CD4-positive, alpha-beta T cell treated with Interleukin-4 for 4 hours (primary cell): Measurements from ENCODE around the gene ABLIM2.
"Not testable (repeated sequence)": the region's sequence is repeated elsewhere in the genome, so short reads cannot be mapped to it uniquely, and the experiment has no call there.

Experiments
- DNase-seq: peaks from one replicate; pipeline ENCODE4 v3.0.0-alpha.2; 2020

ABLIM2 gene

GRCh38 chr4:7947927-7948326, 210.7 kb downstream of the ABLIM2 start:
- DNase-seq = peak; percentile 27

- DNase-seq = no peak
Measured at GRCh38 chr4:7945709-7946380, 212.8 kb downstream of the ABLIM2 start.

GRCh38 chr4:7944599-7945220, 213.9 kb downstream of the ABLIM2 start:
- no peak for DNase-seq

DNA sequence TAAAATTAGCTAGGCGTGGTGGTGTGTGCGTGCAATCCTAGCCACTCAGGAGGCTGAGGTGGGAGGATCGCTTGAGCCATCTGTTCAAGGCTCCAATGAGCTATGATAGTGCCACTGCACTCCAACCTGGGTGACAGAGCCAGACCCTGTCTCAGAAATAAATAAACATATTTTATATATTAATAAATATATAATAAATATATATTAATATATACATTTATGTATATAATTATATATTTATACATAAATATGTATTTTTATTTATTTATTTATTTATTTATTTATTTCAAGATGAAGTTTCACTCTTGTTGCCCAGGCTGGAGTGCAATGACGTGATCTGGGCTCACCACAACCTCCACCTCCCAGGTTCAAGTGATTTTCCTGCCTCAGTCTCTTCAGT, 214.9 kb downstream of the ABLIM2 start:
- not testable (repeated sequence) for DNase-seq

DNA sequence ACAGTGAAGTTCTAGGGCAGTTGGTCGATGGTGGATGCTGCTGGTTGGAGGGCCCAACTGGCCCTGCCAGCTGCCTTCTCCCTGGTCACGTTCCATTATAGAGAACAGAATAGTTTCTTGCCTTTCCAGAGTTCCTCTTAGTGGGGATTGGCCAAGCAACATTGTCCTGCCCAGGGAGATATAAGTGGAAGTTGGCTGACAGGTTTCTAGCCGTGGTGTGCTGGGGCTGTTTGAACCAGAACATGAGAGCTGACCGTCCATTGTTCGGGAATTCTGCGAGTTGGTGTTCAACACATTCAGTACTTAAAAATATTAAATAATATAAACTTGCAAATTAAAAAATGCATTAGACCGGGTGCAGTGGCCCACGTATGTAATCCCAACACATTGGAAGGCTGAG, 215.4 kb downstream of the ABLIM2 start:
- no peak for DNase-seq

DNA sequence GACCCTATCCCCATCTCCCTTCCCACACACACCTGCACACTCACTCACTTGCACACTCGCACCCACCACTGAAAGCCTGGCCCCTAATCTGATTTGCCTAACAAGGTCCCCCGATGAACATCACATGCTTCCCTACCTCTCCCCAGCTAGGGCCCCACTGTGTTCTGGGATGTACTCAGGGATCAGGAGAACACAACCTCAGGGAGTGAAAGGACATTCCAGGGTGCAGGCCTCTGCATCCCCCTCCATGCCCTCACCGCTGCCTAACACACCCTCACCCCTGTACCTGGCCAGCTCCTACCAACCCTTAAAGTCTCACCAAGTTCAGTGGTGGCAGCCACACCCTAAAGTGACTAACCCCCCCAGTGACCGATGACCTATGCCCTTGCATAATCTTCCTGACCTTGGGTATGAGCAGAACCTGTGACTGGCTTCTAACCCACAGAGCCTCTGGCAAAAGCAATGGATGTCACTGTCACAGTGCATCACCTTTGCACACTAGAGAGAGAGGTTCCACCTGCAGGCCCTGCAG, 216.6 kb downstream of the ABLIM2 start:
- DNase-seq = no peak

- no peak for DNase-seq
Measured at GRCh38 chr4:7941111-7941964, 217.3 kb downstream of the ABLIM2 start.

DNA sequence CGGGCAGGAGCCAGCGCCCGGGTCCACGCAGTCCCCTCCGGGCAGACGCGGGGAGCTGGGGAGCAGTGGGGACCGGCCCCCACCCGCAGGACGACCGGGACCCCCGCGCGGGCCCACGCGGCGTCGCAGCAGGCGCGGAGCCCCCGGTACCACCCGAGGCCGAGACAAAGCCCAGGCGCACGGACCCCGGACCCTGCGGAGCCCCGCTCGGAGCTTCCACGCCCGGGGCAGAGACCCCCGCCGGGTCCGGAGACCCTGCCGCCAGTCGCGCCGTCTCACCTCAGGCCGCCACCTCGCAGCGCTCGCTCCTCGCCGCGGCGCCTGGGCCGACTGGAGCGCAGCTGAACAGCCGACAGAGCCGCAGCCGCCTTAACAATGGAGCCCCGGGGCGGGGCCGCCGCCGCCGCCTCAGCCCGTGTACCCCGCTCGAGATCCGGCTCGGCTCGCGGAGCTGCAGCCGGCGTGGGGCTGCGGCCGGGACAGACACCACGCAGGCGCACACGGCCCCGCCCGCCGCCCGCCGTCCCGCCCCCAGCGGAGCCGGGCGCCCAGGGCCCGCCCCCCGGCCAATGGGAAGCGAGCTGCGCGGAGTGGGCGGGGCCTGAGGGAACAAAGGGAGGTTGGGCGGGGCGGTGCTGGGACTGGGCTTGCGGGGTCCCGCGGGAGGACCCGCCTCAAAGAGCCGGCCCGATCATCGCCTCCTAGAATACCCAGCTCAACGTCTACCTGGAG, 219.1 kb downstream of the ABLIM2 start, which contains the start of gene AFAP1:
Gene AFAP1 (minus strand): TSS at position 485 of the 732 bp plus-strand sequence. CDS start 67,783 bp downstream, outside the sequence.
- DNase-seq = peak; percentile 86

GRCh38 chr4:7938609-7939376, 219.8 kb downstream of the ABLIM2 start:
- DNase-seq = peak; percentile 19

DNA sequence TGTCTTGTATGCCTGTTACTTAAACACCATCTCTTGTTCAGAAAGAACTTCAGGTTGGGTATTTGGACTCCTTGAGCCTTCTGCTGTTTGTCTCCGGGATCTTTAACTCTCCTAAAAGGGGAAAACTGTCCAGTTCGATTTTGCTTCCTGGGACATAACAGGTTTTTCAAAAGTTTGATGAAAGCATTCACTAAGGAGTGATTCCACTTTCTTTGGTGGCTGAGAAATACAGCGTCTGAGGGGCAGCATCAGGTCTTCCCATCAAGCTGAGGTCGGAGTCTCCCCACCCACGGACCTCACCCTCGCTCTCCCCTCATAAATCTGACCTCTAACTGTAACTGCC, 220.4 kb downstream of the ABLIM2 start:
- DNase-seq = no peak

DNA sequence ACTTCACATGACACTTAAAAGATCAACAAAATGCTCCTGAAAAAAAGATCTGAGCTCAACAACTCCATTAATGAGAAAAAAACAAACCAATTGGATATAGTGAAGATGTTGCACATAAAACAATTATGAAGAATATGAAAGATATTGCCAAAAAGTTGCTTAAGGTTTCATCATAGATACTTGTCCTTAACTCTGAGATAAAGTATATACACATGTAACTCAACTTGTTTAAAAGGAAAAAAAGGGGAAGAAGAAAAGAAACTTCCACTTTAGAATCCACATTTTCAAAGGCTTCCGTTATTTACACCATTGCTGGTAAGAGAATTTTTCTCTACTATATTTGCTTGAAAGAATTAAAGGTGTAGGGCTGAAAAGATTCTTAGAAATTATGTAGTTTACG, 221.6 kb downstream of the ABLIM2 start:
- no peak for DNase-seq

GRCh38 chr4:7933651-7934510, 224.7 kb downstream of the ABLIM2 start:
- no peak for DNase-seq

DNA sequence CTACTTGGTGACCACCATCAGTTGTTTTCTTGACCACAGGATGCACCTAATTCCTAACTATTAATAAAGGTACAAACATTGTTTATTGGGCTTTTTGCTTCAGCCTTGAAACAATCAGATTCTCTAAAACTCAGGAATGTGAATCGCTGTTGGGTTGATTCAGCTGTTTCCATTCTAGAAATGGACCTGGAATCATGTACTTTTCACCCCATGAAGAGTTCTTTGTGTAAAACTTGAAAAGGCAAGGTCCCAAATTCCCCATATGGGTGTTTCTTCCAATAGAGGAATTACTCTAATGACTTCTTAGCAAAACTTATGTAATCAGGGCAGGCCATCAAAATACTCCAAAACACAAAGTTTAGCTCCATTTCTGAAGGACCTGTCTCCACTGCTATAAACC, 226.3 kb downstream of the ABLIM2 start:
- DNase-seq = no peak

DNA sequence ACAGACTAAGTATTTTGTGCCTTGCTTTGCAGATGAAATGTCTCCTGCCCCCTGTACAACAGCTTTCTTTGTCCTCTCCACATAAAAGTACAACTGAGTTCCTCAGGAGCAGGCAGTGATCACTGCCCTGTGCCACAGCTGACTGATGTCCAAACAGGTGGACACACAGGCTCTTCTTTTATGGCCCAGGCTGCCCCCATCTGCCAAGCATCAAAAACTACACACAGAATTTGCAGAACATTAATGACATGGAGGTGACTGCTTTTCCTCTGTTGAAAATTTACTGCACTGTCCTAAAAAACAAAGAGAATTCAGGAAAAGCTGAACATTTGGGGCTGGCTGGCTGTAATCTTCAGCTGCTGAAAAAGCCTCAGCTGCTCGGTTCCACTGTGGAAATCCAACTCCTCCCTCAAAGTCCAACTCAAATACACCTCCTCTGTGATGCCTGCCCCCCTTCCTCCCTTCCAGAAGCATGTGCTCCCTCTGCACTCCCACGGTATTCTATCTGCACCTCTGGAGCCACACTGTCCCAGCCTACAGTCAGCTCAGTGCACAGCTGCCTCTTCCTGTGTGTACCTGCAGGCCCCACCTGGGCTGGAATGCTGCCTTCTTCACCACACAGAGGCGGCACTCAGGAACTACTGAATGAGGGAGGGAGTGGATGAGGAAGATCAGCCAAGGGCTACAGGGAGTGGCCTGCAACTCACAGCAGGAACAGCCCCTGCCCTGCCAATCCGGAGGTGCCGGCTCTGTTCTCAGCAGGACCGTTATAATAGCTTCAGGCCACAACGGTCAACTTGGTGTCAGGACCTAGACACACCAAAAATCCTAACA, 229.3 kb downstream of the ABLIM2 start:
- no peak for DNase-seq

GRCh38 chr4:7928711-7929110, 229.9 kb downstream of the ABLIM2 start:
- no peak for DNase-seq

DNA sequence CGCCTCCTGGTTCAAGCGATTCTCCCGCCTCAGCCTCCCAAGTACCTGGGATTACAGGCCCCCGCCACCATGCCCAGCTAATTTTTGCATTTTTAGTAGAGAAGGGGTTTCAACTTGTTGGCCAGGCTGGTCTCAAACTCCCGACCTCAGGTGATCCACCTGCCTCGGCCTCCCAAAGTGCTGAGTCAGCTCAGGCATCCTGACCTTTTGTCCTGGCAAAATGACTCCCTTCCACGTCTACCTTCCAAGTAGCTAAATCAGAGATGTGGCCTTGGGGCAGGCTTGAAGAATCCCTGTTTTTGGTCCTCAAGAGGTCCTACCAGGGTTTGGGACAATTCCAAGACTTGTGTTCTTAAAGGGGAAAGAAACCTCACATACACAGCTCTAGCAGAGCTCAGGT, 231.8 kb downstream of the ABLIM2 start:
- no peak for DNase-seq

GRCh38 chr4:7924570-7924969, 234.0 kb downstream of the ABLIM2 start:
- no peak for DNase-seq

DNA sequence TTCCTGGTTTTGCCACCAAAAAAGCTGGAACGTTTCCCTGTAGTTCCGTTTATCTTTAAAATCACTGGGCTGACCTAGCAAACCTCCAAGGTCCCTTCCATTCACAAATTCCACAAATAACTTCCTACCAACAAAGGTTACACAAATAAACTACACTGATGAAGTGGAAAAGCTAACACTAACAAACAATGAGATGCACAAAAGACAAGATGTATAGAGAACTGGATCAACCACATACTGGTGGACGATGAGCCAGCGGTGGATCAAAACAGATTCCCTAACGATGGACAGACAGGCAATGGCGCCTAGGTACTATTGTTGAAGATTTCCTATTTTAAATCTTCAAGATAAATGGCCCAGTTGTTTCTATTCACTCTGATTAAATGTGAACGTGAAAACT, 234.4 kb downstream of the ABLIM2 start:
- no peak for DNase-seq

- DNase-seq = no peak
Measured at GRCh38 chr4:7922466-7922865, 236.1 kb downstream of the ABLIM2 start.

GRCh38 chr4:7918981-7919380, 239.6 kb downstream of the ABLIM2 start:
- no peak for DNase-seq
